Inflammatory macrophage treated with lipopolysaccharide for 1 hour (primary cell): Measurements from ENCODE around the gene ELP1.
"Not testable (repeated sequence)": the region's sequence is repeated elsewhere in the genome, so short reads cannot be mapped to it uniquely, and the experiment has no call there.

Experiments used
- DNase-seq, 2 donors: peaks; one replicate each; pipeline ENCODE4 v3.0.0-alpha.2; 2020 to 2022

Gene ELP1

GRCh38 chr9:108854094-108854493 lies 79.8 kb downstream of the ELP1 start:
- DNase-seq = no peak

GRCh38 chr9:108852079-108852478 lies 81.8 kb downstream of the ELP1 start:
- DNase-seq = no peak

- no peak for DNase-seq
Observed at GRCh38 chr9:108851138-108851537, 82.8 kb downstream of the ELP1 start.

- DNase-seq = peak; percentile 23 to 39
Observed at GRCh38 chr9:108850293-108850897, 83.5 kb downstream of the ELP1 start.

GRCh38 chr9:108848296-108848695 lies 85.6 kb downstream of the ELP1 start:
- DNase-seq = not testable (repeated sequence)

- peak; percentile 47 to 49 for DNase-seq
Observed at GRCh38 chr9:108845947-108846346, 88.0 kb downstream of the ELP1 start.

GRCh38 chr9:108845507-108845906 lies 88.4 kb downstream of the ELP1 start:
- no peak for DNase-seq

GRCh38 chr9:108844856-108845255 lies 89.1 kb downstream of the ELP1 start:
- DNase-seq = no peak

GRCh38 chr9:108844391-108844790 lies 89.5 kb downstream of the ELP1 start:
- no peak for DNase-seq

- no peak for DNase-seq
Observed at GRCh38 chr9:108842610-108843295, 91.2 kb downstream of the ELP1 start.

- not testable (repeated sequence) for DNase-seq
Observed at GRCh38 chr9:108839561-108839960, 94.4 kb downstream of the ELP1 start.

- DNase-seq = no peak
Observed at GRCh38 chr9:108838017-108838416, 95.9 kb downstream of the ELP1 start.

GRCh38 chr9:108837530-108837929 lies 96.4 kb downstream of the ELP1 start:
- no peak for DNase-seq

GRCh38 chr9:108836781-108837180 lies 97.1 kb downstream of the ELP1 start:
- DNase-seq = no peak

- no peak for DNase-seq
Observed at GRCh38 chr9:108836319-108836718, 97.6 kb downstream of the ELP1 start.

- peak; percentile 56 to 58 for DNase-seq
Observed at GRCh38 chr9:108835831-108836230, 98.1 kb downstream of the ELP1 start.

- no peak for DNase-seq
Observed at GRCh38 chr9:108834959-108835665, 98.8 kb downstream of the ELP1 start.

GRCh38 chr9:108832179-108832500 lies 101.8 kb downstream of the ELP1 start:
- no peak for DNase-seq

- no peak for DNase-seq
Observed at GRCh38 chr9:108831496-108832178, 102.3 kb downstream of the ELP1 start.

GRCh38 chr9:108830272-108830671 lies 103.7 kb downstream of the ELP1 start:
- no peak for DNase-seq

GRCh38 chr9:108823829-108824228 lies 110.1 kb downstream of the ELP1 start:
- no peak for DNase-seq
